Epithelial cell of proximal tubule (primary cell): ENCODE data around the gene GALNT2. TPM values are rescaled to one million over a fixed set of nuclear protein-coding genes. Genes with fewer than 3 reads are reported as not detected.

ENCODE experiments used
- DNase-seq: peaks from one replicate; pipeline ENCODE4 v3.0.0-alpha.2; 2011; ENCODE audit warnings: low read depth
- H3K4me3 ChIP-seq: 2 replicates; pipeline ENCODE4 v1.5.1; 2011; ENCODE audit warnings: low read depth, mild to moderate bottlenecking, low read length
- total RNA-seq: library from RNA; depleted of rRNA; stranded (reverse); fragments of >200 nt; gene quantifications from 2 replicates; pipeline ENCODE4 v1.2.3, GENCODE V29; 2015
- TF ChIP-seq, protein P1 (sequence below): conservative IDR thresholded peaks from 2 replicates; pipeline ENCODE4 v1.5.1; 2012; ENCODE audit warnings: low read depth, mild to moderate bottlenecking, low read length

GALNT2 gene
- total RNA-seq, 1 donor from 2014 or later = 52.1 TPM

GRCh38 chr1:230188826-230189225 is 121.8 kb downstream of the GALNT2 start:
- TF ChIP-seq, protein P1, sequence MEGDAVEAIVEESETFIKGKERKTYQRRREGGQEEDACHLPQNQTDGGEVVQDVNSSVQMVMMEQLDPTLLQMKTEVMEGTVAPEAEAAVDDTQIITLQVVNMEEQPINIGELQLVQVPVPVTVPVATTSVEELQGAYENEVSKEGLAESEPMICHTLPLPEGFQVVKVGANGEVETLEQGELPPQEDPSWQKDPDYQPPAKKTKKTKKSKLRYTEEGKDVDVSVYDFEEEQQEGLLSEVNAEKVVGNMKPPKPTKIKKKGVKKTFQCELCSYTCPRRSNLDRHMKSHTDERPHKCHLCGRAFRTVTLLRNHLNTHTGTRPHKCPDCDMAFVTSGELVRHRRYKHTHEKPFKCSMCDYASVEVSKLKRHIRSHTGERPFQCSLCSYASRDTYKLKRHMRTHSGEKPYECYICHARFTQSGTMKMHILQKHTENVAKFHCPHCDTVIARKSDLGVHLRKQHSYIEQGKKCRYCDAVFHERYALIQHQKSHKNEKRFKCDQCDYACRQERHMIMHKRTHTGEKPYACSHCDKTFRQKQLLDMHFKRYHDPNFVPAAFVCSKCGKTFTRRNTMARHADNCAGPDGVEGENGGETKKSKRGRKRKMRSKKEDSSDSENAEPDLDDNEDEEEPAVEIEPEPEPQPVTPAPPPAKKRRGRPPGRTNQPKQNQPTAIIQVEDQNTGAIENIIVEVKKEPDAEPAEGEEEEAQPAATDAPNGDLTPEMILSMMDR = no peak
- H3K4me3 ChIP-seq = no peak overlapping the region
- no peak for DNase-seq

GRCh38 chr1:230189341-230189740 is 122.3 kb downstream of the GALNT2 start:
- DNase-seq = no peak
- TF ChIP-seq, protein P1 = no peak
- H3K4me3 ChIP-seq = no peak overlapping the region

GRCh38 chr1:230189824-230190223 is 122.8 kb downstream of the GALNT2 start:
- no peak overlapping the region for H3K4me3 ChIP-seq
- DNase-seq = no peak
- TF ChIP-seq, protein P1 = no peak

DNA sequence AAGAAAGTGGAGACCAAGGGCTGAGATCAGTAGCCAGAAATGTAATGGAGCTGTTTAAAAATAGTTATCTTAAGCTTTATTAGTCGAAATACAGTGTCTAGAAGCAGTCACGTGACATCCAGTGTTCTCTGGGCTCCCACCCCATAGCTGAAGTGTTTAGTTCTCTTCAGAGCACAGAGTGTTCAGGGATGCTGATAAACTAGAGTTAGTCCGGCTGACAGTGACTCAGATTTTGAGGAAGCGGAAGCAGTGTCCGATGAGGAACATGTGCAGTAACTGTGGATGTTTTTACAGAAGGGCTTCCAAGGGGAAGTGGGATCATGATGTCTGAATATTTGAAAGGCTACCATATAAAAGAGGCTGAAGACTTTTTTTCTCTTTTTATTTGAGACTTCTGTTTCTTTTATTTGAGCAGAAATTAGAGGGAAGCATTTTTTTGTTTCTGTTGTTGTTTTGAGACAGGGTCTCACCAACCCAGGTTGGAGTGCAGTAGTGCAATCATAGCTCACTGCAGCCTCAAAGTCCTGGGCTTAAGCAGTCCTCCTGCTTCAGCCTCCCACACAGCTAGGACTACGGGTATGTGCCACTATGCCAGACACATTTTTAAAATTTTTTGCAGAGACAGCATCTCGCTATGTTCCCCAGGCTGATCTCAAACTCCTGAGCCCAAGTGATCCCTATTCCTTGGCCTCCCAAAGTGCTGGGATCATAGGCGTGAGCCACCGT is 124.2 kb downstream of the GALNT2 start:
- H3K4me3 ChIP-seq = no peak overlapping the region
- TF ChIP-seq, protein P1 = no peak
- DNase-seq = no peak

- TF ChIP-seq, protein P1 = no peak
- DNase-seq = no peak
- H3K4me3 ChIP-seq = no peak overlapping the region
These were observed 124.8 kb downstream of the GALNT2 start for GRCh38 chr1:230191855-230192254.

GRCh38 chr1:230194525-230194924 is 127.5 kb downstream of the GALNT2 start:
- TF ChIP-seq, protein P1 = no peak
- no peak overlapping the region for H3K4me3 ChIP-seq
- no peak for DNase-seq

GRCh38 chr1:230195199-230195598 is 128.2 kb downstream of the GALNT2 start:
- H3K4me3 ChIP-seq = no peak overlapping the region
- DNase-seq = no peak
- TF ChIP-seq, protein P1 = no peak
